CD4-positive, alpha-beta T cell (primary cell): Measurements from ENCODE around the gene TCN2. TPM values are rescaled to one million over a fixed set of nuclear protein-coding genes. Genes with fewer than 3 reads are reported as not detected.

ENCODE experiments used
- ATAC-seq: fragments of 200-7000 bp; cut with Tn5 transposase; one replicate; pipeline ENCODE4 v1.10.0; 2022; ENCODE audit warnings: mild to moderate bottlenecking; ENCODE audit not compliant: poor library complexity
- CTCF ChIA-PET: fragments of 350-600 bp; sonication (Branson Sonifier 250); formaldehyde crosslinking; loops from one replicate; lab custom pipeline; 2021; ENCODE audit warnings: antibody characterized with exemption, inconsistent platforms; lab: Charles Lee
- POLR2A ChIA-PET: fragments of 350-600 bp; sonication (Branson Sonifier 250); formaldehyde crosslinking; loops from one replicate; lab custom pipeline; 2021; ENCODE audit warnings: antibody characterized with exemption, inconsistent platforms; lab: Charles Lee
- DNase-seq, 14 experiments: peaks; one replicate each; pipeline ENCODE4 v3.0.0-alpha.2; 2013 to 2020; ENCODE audit warnings: mixed read lengths in 2 of 14
- H3K27ac ChIP-seq, 2 donors: one replicate each; pipeline versions ENCODE4 v1.5.1 to v1.7.0; 2013; ENCODE audit warnings: low read length in 2 of 2, low read depth in 1 of 2, mild to moderate bottlenecking in 1 of 2
- H3K27me3 ChIP-seq, 2 experiments: 1 replicate in 1 of 2; 2 replicates in 1 of 2; pipeline versions ENCODE4 v1.6.1 to v1.7.0; 2013; ENCODE audit warnings: low read length in 2 of 2, control low read depth in 1 of 2, mild to moderate bottlenecking in 1 of 2, moderate library complexity in 1 of 2; ENCODE audit not compliant: insufficient read depth in 2 of 2, control insufficient read depth in 1 of 2
- H3K36me3 ChIP-seq: one replicate; pipeline ENCODE4 v1.6.1; 2013; ENCODE audit warnings: low read length, control low read depth; ENCODE audit not compliant: insufficient read depth
- H3K4me1 ChIP-seq: one replicate; pipeline ENCODE4 v1.6.1; 2013; ENCODE audit warnings: low read length, control low read depth; ENCODE audit not compliant: insufficient read depth
- H3K4me3 ChIP-seq: one replicate; pipeline ENCODE4 v1.5.1; 2013; ENCODE audit warnings: mild to moderate bottlenecking, low read length, moderate library complexity
- H3K9me3 ChIP-seq, 2 experiments: 1 replicate in 1 of 2; 2 replicates in 1 of 2; pipeline versions ENCODE4 v1.6.1 to v1.7.0; 2013; ENCODE audit warnings: low read length in 2 of 2, mild to moderate bottlenecking in 2 of 2, control low read depth in 1 of 2, moderate library complexity in 1 of 2; ENCODE audit not compliant: control insufficient read depth in 1 of 2, insufficient read depth in 1 of 2
- H3K27ac Mint-ChIP-seq: one replicate; pipeline ENCODE4 v1.8.0; 2020; ENCODE audit warnings: mixed read lengths
- H3K27me3 Mint-ChIP-seq: one replicate; pipeline ENCODE4 v1.8.0; 2021; ENCODE audit warnings: mixed read lengths
- H3K36me3 Mint-ChIP-seq: one replicate; pipeline ENCODE4 v1.8.0; 2021; ENCODE audit warnings: low read depth, mixed read lengths
- H3K4me1 Mint-ChIP-seq: one replicate; pipeline ENCODE4 v1.8.0; 2021; ENCODE audit warnings: low read depth, mixed read lengths
- H3K4me3 Mint-ChIP-seq: one replicate; pipeline ENCODE4 v1.8.0; 2020; ENCODE audit warnings: mild to moderate bottlenecking, mixed read lengths
- H3K9me3 Mint-ChIP-seq: one replicate; pipeline ENCODE4 v1.8.0; 2020; ENCODE audit warnings: mixed read lengths
- CTCF ChIP-seq: fragments of 200-600 bp; IDR thresholded peaks from one replicate; pipeline ENCODE4 v1.8.0; 2022; ENCODE audit warnings: antibody characterized with exemption, mild to moderate bottlenecking
- intact Hi-C, 2 experiments: fragments of 100-400 bp; cut with DNase I in 1 of 2; cut with micrococcal nuclease in 1 of 2; formaldehyde crosslinking; loops; one replicate each; pipeline versions ENCODE4 v1.15.1 to v1.9.0; 2023 to 2025; cut with DNase I, micrococcal nuclease
- total RNA-seq, 174 experiments: library from RNA in 2 of 174; stranded (reverse) in 2 of 174; gene quantifications; one replicate each; pipeline ENCODE4 v1.2.3 and lab custom pipeline; 2021 to 2026

The TCN2 gene
- total RNA-seq, 2 experiments from 2014 or later = 0.52 to 0.53 TPM

- ChIA-PET CTCF (no interaction called here), POLR2A (no interaction called here)
- no peak overlapping the region for H3K4me3 Mint-ChIP-seq
- Histone ChIP-seq H3K4me1 (peaks cover 12% of the 10 kb centered on the region), H3K4me3 (no peak overlapping the region), H3K9me3 (no peaks in the 10 kb centered on the region), H3K36me3 (no peaks in the 10 kb centered on the region), H3K27me3 (no peaks in the 10 kb centered on the region), H3K27ac (no peak overlapping the region)
- intact Hi-C loops = loop anchor here in 1 of 2 experiments (10.0 kb wide), 1 partner anchor 207 kb away; the partner anchor contains the start of gene SEC14L2
- no peaks in the 10 kb centered on the region for H3K9me3 Mint-ChIP-seq
- H3K27ac Mint-ChIP-seq = no peak overlapping the region
- H3K27me3 Mint-ChIP-seq = no peaks in the 10 kb centered on the region
- peaks cover 6% of the 10 kb centered on the region for H3K4me1 Mint-ChIP-seq
- no peak for DNase-seq
- no peak for TF ChIP-seq CTCF
- no peak for ATAC-seq
- no peaks in the 10 kb centered on the region for H3K36me3 Mint-ChIP-seq
Observed at GRCh38 chr22:30601464-30601863, 5.5 kb upstream of the TCN2 start.

GRCh38 chr22:30602049-30602448, 4.9 kb upstream of the TCN2 start:
- Histone ChIP-seq H3K27me3 (no peaks in the 10 kb centered on the region), H3K9me3 (no peaks in the 10 kb centered on the region), H3K27ac (no peak overlapping the region), H3K4me3 (no peak overlapping the region), H3K4me1 (peaks cover 18% of the 10 kb centered on the region), H3K36me3 (no peaks in the 10 kb centered on the region)
- no peak overlapping the region for H3K4me3 Mint-ChIP-seq
- intact Hi-C loops = loop anchor here in 1 of 2 experiments (10.0 kb wide), 1 partner anchor 207 kb away; the partner anchor contains the start of gene SEC14L2
- ATAC-seq = peak; percentile 50
- no peak for TF ChIP-seq CTCF
- H3K9me3 Mint-ChIP-seq = no peaks in the 10 kb centered on the region
- DNase-seq = peak in 4 of 14 experiments; percentile 4 to 67 (median 46)
- H3K36me3 Mint-ChIP-seq = no peaks in the 10 kb centered on the region
- CTCF ChIA-PET = interaction anchor here (0.6 kb wide), 1 partner anchor 891 kb away, joined by 3 read pairs; no protein-coding TSS in a partner anchor
- no peak overlapping the region for H3K27ac Mint-ChIP-seq
- peaks cover 10% of the 10 kb centered on the region for H3K4me1 Mint-ChIP-seq
- no peaks in the 10 kb centered on the region for H3K27me3 Mint-ChIP-seq
- POLR2A ChIA-PET = no interaction called here

GRCh38 chr22:30603801-30604200, 3.2 kb upstream of the TCN2 start:
- Mint-ChIP-seq H3K9me3 (no peaks in the 10 kb centered on the region), H3K27me3 (no peaks in the 10 kb centered on the region), H3K36me3 (no peaks in the 10 kb centered on the region), H3K4me1 (peaks cover 16% of the 10 kb centered on the region), H3K4me3 (no peak overlapping the region), H3K27ac (no peak overlapping the region)
- DNase-seq (no peak), ATAC-seq (no peak)
- TF ChIP-seq CTCF = no peak
- no peak overlapping the region for H3K4me3 ChIP-seq
- no peaks in the 10 kb centered on the region for H3K36me3 ChIP-seq
- POLR2A ChIA-PET = no interaction called here
- peaks cover 26% of the 10 kb centered on the region for H3K4me1 ChIP-seq
- intact Hi-C loops = loop anchor here in 1 of 2 experiments (10.0 kb wide), 1 partner anchor 209 kb away; the partner anchor contains the start of gene SEC14L2
- no peaks in the 10 kb centered on the region for H3K9me3 ChIP-seq
- no peak overlapping the region for H3K27ac ChIP-seq
- CTCF ChIA-PET = no interaction called here
- H3K27me3 ChIP-seq = no peaks in the 10 kb centered on the region
